K562 (cell line): ENCODE results near the gene PEF1. TPM values are rescaled to one million over a fixed set of nuclear protein-coding genes. Genes with fewer than 3 reads are reported as not detected.
A peak's percentile ranks its signal among the peaks of the same experiment; 100 is the strongest.

Source experiments
- ATAC-seq: fragments of 200-7000 bp; cut with Tn5 transposase; 3 replicates; pipeline ENCODE4 v1.9.1; 2020; ENCODE audit warnings: moderate library complexity
- BruUV-seq: library from RNA; stranded (reverse); fragments of 400-500 nt; replicated peaks from 2 replicates; lab custom pipeline; 2021; lab: Mats Ljungman, UMichigan
- CTCF ChIA-PET: fragments of 300-600 bp; formaldehyde crosslinking; extraction: SDS; loops from one replicate; lab custom pipeline; 2021; ENCODE audit warnings: low intra/inter-chr PET ratio; lab: Yijun Ruan, JAX
- POLR2A ChIA-PET: fragments of 300-600, 350-650 bp; sonication (Branson Sonifier 250); formaldehyde crosslinking; extraction: SDS; loops from one replicate; lab custom pipeline; 2021; ENCODE audit warnings: antibody characterized with exemption, inconsistent platforms; lab: Yijun Ruan, JAX
- DNase-seq, 4 experiments: peaks; one replicate each; pipeline versions ENCODE4 v3.0.0 to v3.0.0-alpha.2; 2011 to 2018; ENCODE audit warnings: low spot score in 3 of 4, mixed read lengths in 3 of 4; ENCODE audit errors: extremely low read depth in 1 of 4
- FAIRE-seq: peaks from 2 replicates; lab custom pipeline; 2011; peaks lifted over from hg19 to GRCh38; lab: Jason Lieb, UNC
- H2AFZ ChIP-seq: 2 replicates; pipeline ENCODE4 v1.6.0; 2011; ENCODE audit warnings: low read depth, low read length, control low read depth, inconsistent platforms
- H3K27ac ChIP-seq: fragments of 200-600 bp; 3 replicates; pipeline ENCODE4 v1.8.0; 2011; ENCODE audit warnings: low read depth, mild to moderate bottlenecking, control low read depth, inconsistent platforms, low read length, moderate library complexity, mixed read lengths; ENCODE audit errors: extremely low read depth
- H3K27me3 ChIP-seq, 2 experiments: fragments of 300-600 bp in 1 of 2; 2 replicates in 1 of 2; 3 replicates in 1 of 2; pipeline versions ENCODE4 v1.6.0 to v1.8.0; 2011; ENCODE audit warnings: inconsistent platforms in 2 of 2, low read length in 2 of 2, mild to moderate bottlenecking in 1 of 2, mixed read lengths in 1 of 2, moderate library complexity in 1 of 2; ENCODE audit not compliant: control insufficient read depth in 2 of 2, insufficient read depth in 2 of 2
- H3K36me3 ChIP-seq: fragments of 300-600 bp; 3 replicates; pipeline ENCODE4 v1.8.0; 2011; ENCODE audit warnings: mild to moderate bottlenecking, low read length, inconsistent platforms; ENCODE audit not compliant: control insufficient read depth, insufficient read depth
- H3K4me1 ChIP-seq, 2 experiments: fragments of 200-600 bp in 1 of 2; replicated peaks in 1 of 2; 2 replicates in 1 of 2; 3 replicates in 1 of 2; pipeline versions ENCODE4 v1.5.1 to v1.8.0; 2011; ENCODE audit warnings: inconsistent platforms in 2 of 2, low read length in 2 of 2, mild to moderate bottlenecking in 1 of 2, mixed read lengths in 1 of 2, moderate library complexity in 1 of 2; ENCODE audit not compliant: control insufficient read depth in 2 of 2, insufficient read depth in 2 of 2
- H3K4me2 ChIP-seq: 2 replicates; pipeline ENCODE4 v1.6.1; 2011; ENCODE audit warnings: low read length, control low read depth, inconsistent platforms, mixed read lengths; ENCODE audit not compliant: insufficient read depth
- H3K4me3 ChIP-seq: fragments of 200-600 bp; sonication (generic), shearing (Covaris generic); 2 replicates; pipeline ENCODE4 v1.5.1; 2016; ENCODE audit warnings: control low read depth, inconsistent platforms
- H3K79me2 ChIP-seq: fragments of 200-600 bp; 3 replicates; pipeline ENCODE4 v1.8.0; 2011; ENCODE audit warnings: low read length, inconsistent platforms; ENCODE audit not compliant: control insufficient read depth, insufficient read depth
- H3K9ac ChIP-seq, 2 experiments: 2 replicates each; pipeline versions ENCODE4 v1.6.0 to v1.6.1; 2011; ENCODE audit warnings: low read depth in 2 of 2, low read length in 2 of 2, control low read depth in 1 of 2, inconsistent platforms in 1 of 2, mild to moderate bottlenecking in 1 of 2, mixed read lengths in 1 of 2; ENCODE audit not compliant: insufficient read depth in 1 of 2
- H3K9me1 ChIP-seq: one replicate; pipeline ENCODE4 v1.6.0; 2011; ENCODE audit warnings: inconsistent platforms, mild to moderate bottlenecking, low read length, moderate library complexity; ENCODE audit not compliant: control insufficient read depth, insufficient read depth
- H3K9me3 ChIP-seq: replicated peaks from 2 replicates; pipeline ENCODE4 v1.5.1; 2011; ENCODE audit warnings: low read depth, low read length, inconsistent platforms; ENCODE audit not compliant: control insufficient read depth, insufficient read depth
- H4K20me1 ChIP-seq: replicated peaks from 2 replicates; pipeline ENCODE4 v1.6.1; 2011; ENCODE audit warnings: low read length, inconsistent platforms, mixed read lengths; ENCODE audit not compliant: control insufficient read depth, insufficient read depth
- ARHGAP35 ChIP-seq: fragments of 450-650 bp; IDR thresholded peaks from 2 replicates; pipeline ENCODE4 v1.6.1; 2018; ENCODE audit not compliant: partially characterized antibody
- EHMT2 ChIP-seq: fragments of 450-650 bp; IDR thresholded peaks from 2 replicates; pipeline ENCODE4 v1.6.1; 2018; ENCODE audit warnings: antibody characterized with exemption
- ETV6 ChIP-seq, 3 experiments: fragments of 150-350 bp in 1 of 3; sonication (generic) in 1 of 3; formaldehyde crosslinking in 1 of 3; IDR thresholded peaks; 2 replicates each; pipeline versions ENCODE4 v1.6.1 to v1.8.0; 2014 to 2022; ENCODE audit warnings: borderline replicate concordance in 2 of 3, low read depth in 2 of 3, antibody characterized with exemption in 1 of 3, low read length in 1 of 3, mild to moderate bottlenecking in 1 of 3, missing genetic modification reagents in 1 of 3
- SRF ChIP-seq, 2 experiments: fragments of 250-450, 450-650 bp in 1 of 2; sonication (Bioruptor Pico) in 1 of 2; sonication (generic) in 1 of 2; formaldehyde crosslinking; IDR thresholded peaks; 2 replicates each; pipeline versions ENCODE4 v1.5.0 to v1.5.1; 2020 to 2022; ENCODE audit warnings: mild to moderate bottlenecking in 1 of 2, missing genetic modification reagents in 1 of 2
- ZNF41 ChIP-seq: fragments of 250-450 bp; sonication (Bioruptor Pico); conservative IDR thresholded peaks from 2 replicates; pipeline ENCODE4 v1.4.0; 2020; ENCODE audit warnings: mild to moderate bottlenecking
- WGBS: fragments of 100-300 bp; shearing (Covaris generic); methylation state at CpG from one replicate; pipeline ENCODE4 v1.1.6; 2016; ENCODE audit warnings: low coverage, mixed read lengths; ENCODE audit not compliant: insufficient coverage; ENCODE audit errors: missing lambda C conversion rate; 5-methylcytosine and 5-hydroxymethylcytosine counted together
- in situ Hi-C: fragments of 300-500 bp; cut with MboI; formaldehyde crosslinking; loops from 4 replicates; pipeline ENCODE4 v1.15.0; 2018; ENCODE audit warnings: inconsistent platforms, mixed read lengths
- intact Hi-C: fragments of 100-400 bp; cut with micrococcal nuclease; formaldehyde crosslinking; loops from 2 replicates; pipeline ENCODE4 v1.14.2; 2022
- polyA plus RNA-seq, 8 experiments: library from polyadenylated mRNA; depleted of rRNA in 4 of 8; stranded (reverse) in 5 of 8; unstranded in 3 of 8; fragments of >200 nt; fragmentation: Nextera tagmentation in 2 of 8; fragmentation: Illumina TruSeq in 1 of 8; extraction: Ambion mirVana in 2 of 8; extraction: Trizol in 1 of 8; gene quantifications; 2 replicates each; pipeline versions ENCODE4 v1.2.1 to v1.2.3, GENCODE V29; 2011 to 2014; ENCODE audit warnings: inconsistent platforms in 1 of 8, missing spikeins in 1 of 8
- total RNA-seq, 7 experiments: library from RNA; depleted of rRNA in 6 of 7; stranded (reverse); fragments of >200 nt in 6 of 7; fragmentation: Illumina TruSeq in 2 of 7; extraction: Trizol in 2 of 7; gene quantifications; 2 replicates each; pipeline versions ENCODE4 v1.2.1 to v1.2.3, GENCODE V29; 2011 to 2021; ENCODE audit warnings: low replicate concordance in 1 of 7

Gene PEF1
- total and polyA plus RNA-seq, 9 of the 15 experiments (the other 6 are each of a cell fraction or from before 2014, with no cell fraction given): 26.3 to 95.5 (median 61.9) TPM

DNA sequence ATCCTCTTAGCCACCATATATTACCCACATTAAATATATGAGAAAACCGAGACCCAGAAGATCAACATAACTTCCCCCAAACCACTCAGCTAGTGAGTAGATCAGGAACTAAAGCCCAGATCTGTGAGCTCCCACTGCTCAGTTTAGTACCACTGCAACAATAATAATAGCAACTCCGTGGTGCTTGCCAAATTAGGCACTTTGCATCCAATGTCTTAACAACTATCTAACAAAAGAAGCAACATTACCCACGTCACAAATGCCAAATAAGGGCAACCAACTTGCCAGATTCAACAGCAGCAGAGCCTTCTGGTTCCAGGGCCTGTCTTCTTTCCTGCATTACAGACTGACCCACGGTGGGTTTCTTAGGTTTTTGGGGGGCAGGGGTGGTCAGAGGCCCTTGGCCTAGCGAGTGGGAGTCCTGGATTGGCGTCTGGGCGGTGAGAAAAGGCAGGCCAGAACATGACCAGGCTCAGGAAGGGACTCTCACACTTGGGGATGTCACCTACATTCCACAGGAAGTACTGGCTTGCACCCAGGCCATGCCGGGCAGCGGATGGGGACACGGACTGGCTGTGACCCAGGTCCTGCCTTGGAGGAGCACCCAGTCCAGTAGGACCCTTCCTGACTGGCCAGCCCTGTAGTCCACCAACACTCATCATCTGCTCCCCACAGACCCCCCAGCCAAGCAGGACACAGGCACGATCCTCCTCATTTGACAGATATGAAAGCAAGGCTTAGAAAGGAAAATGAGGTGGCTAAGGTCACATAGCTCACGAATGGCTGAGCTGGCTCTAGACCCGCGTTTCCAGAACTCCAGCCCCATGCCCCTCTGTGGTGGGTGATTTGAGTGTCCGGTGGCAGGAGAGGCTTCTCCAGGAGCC is 22.6 kb downstream of the PEF1 start:
- DNase-seq (no peak), ATAC-seq (no peak), FAIRE-seq (no peak)
- Histone ChIP-seq H3K4me3 (no peak overlapping the region), H3K9me1 (no peaks in the 10 kb centered on the region), H3K4me1 (peaks cover 0 to 23% of the 10 kb centered on the region in 2 experiments; a peak in 3 of 5 replicates), H2AFZ (no peak overlapping the region), H3K79me2 (no peaks in the 10 kb centered on the region), H3K4me2 (no peak overlapping the region), H3K27me3 (peaks cover 15 to 29% of the 10 kb centered on the region in 2 experiments), H4K20me1 (peaks cover 16% of the 10 kb centered on the region), H3K27ac (no peak overlapping the region), H3K36me3 (no peaks in the 10 kb centered on the region), H3K9me3 (no peaks in the 10 kb centered on the region), H3K9ac (peak overlapping the region in 1 of 2 experiments; percentile 53; a peak in 1 of 4 replicates)
- ChIA-PET CTCF (no interaction called here), POLR2A (interaction anchor here (0.6 to 1.3 kb wide), 2 partner anchors 21 to 157 kb away, joined by 3 to 4 read pairs; no protein-coding TSS in a partner anchor)
- WGBS: 19% methylated on average over 15 of the region's 15 CpGs
- intact Hi-C loops (no loop called here), in situ Hi-C loops (no loop called here)
- TF ChIP-seq ARHGAP35: no peak
- no peak for TF ChIP-seq EHMT2
- no peak for TF ChIP-seq ETV6 (IDR thresholded peaks at IDR 0.05; ENCODE audit: borderline replicate concordance in 1 of 2, low read depth in 2 of 2, low read length in 1 of 2)
- no peak for TF ChIP-seq ETV6 (CRISPR knock-in tag; IDR thresholded peaks at IDR 0.05; ENCODE audit: borderline replicate concordance)
- TF ChIP-seq SRF (CRISPR knock-in tag; IDR thresholded peaks at IDR 0.05): peak in 1 of 2 experiments; percentile 41; a peak in 1 of 4 replicates
- no peak for TF ChIP-seq ZNF41 (CRISPR knock-in tag)
- BruUV-seq: no TSS peak
